ENCODE data around the gene NDUFAF5.

NDUFAF5 gene

DNA sequence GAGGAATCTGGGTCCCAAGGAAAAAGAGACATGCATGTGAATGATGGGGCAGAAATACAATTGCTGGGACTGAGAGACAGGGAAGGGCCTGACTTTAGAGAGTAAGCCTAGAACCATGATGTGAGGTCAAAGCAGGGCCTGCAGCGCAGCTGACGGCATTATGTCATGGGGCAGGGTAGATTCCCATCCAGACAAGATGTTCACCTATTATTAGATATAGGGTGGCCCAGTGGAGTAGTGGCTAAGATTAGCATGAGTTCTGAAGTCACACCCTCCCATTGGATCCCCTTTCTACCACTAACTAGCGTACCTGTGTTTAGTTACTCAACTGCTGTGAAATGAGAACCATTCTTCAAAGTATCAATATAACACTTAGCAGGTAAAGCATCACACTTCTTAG lies 39.6 kb downstream of the NDUFAF5 start:
- no peak for DNase-seq (ENCODE audit: low read depth)

GRCh38 chr20:13825465-13825864 lies 40.6 kb downstream of the NDUFAF5 start:
- DNase-seq (ENCODE audit: low read depth) = no peak

DNA sequence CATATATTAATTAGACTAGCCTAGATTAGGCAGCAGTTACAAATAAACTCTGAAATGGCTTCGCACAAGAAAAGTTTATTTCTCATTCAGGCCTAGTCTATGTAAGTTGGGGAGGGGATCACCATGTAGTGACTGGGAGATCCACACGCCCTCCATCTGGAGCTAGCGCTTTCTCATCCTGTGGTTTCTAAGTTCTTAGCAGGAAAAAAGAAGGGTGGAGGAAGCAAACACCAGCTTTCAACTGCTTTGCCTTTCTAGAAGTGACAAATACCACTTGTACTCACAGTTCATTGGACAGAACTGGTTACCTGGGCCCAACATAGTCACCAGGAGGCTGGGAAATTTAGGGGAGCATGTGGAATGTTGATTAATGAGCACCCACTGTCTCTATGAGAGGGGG lies 46.6 kb downstream of the NDUFAF5 start:
- DNase-seq (ENCODE audit: low read depth) = no peak

DNA sequence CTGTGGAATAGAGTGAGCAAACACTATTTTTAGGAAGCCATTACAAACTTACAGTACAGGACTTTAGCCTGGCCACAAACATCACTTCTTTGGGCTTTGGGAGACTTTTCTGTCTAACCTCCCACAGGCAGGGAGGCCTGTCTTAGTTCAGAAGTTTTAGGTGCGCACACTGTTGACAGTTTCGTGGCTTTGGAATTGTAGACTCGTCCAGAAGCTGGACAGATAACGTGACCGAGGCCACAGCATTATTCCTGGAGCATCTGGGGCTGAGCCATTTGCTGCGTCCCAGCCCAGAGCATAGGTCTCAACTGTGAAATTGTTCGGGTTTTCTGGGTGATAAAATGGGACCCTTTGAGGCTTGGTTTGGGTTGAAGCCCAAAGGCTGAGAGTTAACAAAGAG lies 53.8 kb downstream of the NDUFAF5 start:
- DNase-seq (ENCODE audit: low read depth) = no peak

DNA sequence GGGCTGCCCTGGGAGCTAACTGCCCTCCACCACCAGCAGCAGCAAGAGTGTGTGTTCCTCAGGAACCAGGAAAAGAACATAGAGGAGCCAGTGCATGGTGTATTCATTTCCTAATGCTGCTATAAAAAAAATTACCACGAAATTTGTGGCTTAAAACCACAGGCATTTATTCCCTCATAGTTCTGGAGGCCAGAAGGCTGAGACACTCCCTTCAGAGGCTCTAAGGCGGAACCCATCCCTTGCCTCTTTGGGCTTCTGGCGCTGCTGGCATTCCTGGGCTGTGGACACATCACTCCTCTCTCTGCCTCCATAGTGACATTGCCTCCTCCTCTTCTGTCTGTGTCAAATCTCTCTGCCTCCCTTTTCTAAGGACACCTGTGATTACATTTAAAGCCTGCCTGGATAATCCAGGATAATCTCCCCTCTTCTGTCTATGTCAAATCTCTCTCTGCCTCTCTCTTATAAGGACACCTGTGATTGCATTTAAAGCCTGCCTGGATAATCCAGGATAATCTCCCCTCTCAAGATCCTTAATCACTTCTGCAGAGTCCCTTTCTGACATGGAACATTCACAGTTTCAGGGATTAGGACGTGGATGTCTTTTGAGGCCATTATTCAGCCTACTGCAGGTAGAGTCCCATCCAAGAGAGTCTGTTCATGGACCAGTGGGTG lies 54.7 kb downstream of the NDUFAF5 start:
- no peak for DNase-seq (ENCODE audit: low read depth)

DNA sequence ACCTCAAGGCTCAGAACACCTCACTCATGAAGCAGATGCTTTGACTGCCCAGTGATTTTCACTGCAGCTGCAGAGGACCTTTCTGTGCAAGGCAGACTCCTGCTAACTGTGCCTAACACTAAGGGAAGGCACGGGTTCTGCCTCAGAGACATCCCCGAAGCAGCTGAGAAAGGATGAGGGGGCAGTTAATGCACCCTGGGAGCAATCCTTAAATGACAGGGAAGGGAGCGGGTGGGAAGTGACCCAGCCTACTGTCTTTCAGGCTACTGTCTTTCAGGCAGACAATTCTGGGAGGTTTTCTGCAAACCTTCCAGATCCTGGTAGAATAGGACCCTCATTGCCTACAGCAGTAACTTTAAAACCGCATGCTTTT lies 55.3 kb downstream of the NDUFAF5 start:
- DNase-seq (ENCODE audit: low read depth) = no peak

- DNase-seq (ENCODE audit: low read depth) = no peak
These were observed 56.4 kb downstream of the NDUFAF5 start for GRCh38 chr20:13841206-13841605.

- DNase-seq (ENCODE audit: low read depth) = no peak
These were observed 59.5 kb downstream of the NDUFAF5 start for GRCh38 chr20:13844296-13844695.

DNA sequence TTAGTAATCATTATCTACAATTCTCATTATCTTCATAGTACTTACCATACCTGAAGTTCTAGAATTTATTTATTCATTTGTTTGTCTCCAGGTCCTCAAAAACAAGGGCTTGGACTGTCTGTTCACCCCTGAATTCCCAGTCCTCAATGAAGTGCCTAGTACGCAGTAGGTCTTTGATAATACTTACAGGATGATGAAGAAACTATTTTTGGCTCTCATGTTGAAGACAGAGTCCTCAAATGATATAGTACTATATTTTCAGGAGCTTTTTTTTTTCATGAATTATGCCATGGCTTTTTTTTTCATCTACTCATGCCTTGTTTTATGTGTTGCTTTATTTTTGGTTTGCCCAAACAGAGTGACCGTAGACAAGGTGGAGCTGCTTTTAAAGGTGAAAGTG lies 66.5 kb downstream of the NDUFAF5 start:
- DNase-seq (ENCODE audit: low read depth) = no peak

- no peak for DNase-seq (ENCODE audit: low read depth)
These were observed 67.5 kb downstream of the NDUFAF5 start for GRCh38 chr20:13852306-13852705.

GRCh38 chr20:13855613-13856012 lies 70.8 kb downstream of the NDUFAF5 start:
- DNase-seq (ENCODE audit: low read depth) = no peak

- DNase-seq (ENCODE audit: low read depth) = no peak
These were observed 71.5 kb downstream of the NDUFAF5 start for GRCh38 chr20:13856354-13856753.

GRCh38 chr20:13857304-13857703 lies 72.5 kb downstream of the NDUFAF5 start:
- no peak for DNase-seq (ENCODE audit: low read depth)

DNA sequence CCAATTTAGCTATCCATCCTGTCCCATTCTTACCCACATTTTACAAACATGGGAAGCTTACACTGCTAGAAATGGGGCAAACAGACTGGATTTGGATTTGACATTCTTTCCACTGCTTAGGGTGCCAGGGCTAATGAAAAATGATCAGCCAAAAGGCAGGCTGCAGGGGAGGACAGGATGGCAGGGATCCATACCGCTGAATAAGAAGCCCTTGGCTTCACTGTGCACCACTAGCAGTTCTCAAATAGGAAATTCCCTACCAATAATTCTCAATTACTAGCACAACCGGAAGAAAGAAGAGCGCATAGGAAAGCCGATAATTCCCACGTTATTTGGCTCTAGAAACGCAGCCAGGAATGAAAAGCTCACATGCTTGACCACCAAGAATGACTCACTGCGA lies 73.1 kb downstream of the NDUFAF5 start:
- no peak for DNase-seq (ENCODE audit: low read depth)

DNA sequence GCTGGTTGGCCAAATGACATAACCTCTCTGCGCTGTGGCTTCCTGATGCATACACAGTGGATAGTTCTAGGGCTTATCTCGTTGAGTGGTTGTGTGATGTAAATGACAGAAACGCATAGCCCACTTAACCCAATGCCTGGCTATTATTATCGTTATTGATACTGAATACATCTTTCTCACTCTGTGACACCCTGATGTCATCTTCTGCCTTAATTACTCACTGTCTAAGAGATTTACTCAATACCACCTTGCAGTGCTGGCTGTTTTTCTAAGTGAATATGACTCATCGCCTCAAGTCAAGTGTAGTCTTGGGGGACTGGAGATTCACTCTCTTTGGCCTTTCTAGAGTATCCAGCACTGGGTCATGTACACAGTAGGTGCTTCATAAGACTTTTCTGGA lies 73.6 kb downstream of the NDUFAF5 start:
- DNase-seq (ENCODE audit: low read depth) = no peak

DNA sequence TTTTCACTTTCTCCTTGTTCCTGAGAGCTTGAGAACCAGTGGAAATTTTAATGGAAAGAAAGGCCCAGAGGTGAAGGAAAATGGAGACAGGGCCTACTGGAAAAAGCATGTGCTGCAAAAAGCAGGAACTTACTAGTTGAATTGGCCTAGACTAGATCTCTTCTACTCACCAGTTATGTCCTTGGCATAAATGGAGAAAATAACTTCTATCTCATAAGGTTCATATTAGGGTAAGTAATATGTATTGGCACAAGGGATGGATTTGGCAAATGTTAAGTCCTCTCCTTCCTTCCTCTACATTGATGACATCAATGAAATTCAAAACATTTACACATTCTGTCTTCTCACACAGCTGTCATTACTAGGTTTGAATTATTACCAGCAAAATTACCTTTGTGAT lies 74.0 kb downstream of the NDUFAF5 start:
- DNase-seq (ENCODE audit: low read depth) = no peak

DNA sequence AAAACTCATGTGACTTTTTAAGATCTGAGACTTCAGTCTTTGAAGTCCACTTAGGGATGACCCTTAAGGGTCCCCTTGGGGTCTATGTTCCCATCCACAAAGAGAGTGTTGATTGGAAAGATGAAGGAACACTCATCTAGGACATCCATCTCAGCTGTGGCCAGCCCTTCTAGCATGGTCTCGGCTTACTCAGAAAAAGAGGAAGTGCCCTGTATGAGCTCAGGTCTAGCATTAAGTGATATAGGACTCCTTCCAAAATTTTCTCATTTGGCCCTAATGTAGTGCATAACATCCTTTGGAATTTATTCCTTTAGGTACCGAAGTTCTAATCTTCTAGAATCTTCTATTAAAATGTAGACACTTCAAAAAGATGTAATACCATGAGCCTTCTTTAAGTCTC lies 77.4 kb downstream of the NDUFAF5 start:
- no peak for DNase-seq (ENCODE audit: low read depth)

GRCh38 chr20:13863244-13863643 lies 78.4 kb downstream of the NDUFAF5 start:
- no peak for DNase-seq (ENCODE audit: low read depth)

GRCh38 chr20:13865156-13865555 lies 80.3 kb downstream of the NDUFAF5 start:
- DNase-seq (ENCODE audit: low read depth) = no peak

GRCh38 chr20:13865791-13866351 lies 81.0 kb downstream of the NDUFAF5 start:
- no peak for DNase-seq (ENCODE audit: low read depth)

DNA sequence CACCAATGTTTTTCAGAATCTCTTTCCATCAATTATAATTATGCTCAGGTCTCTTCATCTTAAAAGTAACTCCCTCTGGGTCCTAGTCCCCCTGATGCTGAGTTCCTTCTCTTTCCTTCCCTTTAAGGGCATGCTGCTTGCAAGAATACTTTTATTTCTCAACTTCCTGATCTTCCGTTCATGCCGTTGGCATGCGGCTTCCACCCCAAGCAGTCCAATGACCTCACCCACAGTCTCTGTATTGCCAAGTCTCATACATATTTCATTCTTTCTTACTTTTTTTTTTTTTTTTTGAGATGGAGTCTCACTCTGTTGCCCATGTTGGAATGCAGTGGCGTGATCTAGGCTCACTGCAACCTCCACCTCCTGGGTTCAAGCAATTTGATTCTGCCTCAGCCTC lies 83.5 kb downstream of the NDUFAF5 start:
- DNase-seq (ENCODE audit: low read depth) = no peak

- no peak for DNase-seq (ENCODE audit: low read depth)
These were observed 85.4 kb downstream of the NDUFAF5 start for GRCh38 chr20:13870170-13870748.

Measured in stimulated activated CD8-positive, alpha-beta memory T cell treated with anti-CD3 and anti-CD28 coated beads, Interleukin-15, amount 100 ng/mL, for 1 hour (primary cell).